ENCODE results near the gene PSMD9.
"Not testable (repeated sequence)": the region's sequence is repeated elsewhere in the genome, so short reads cannot be mapped to it uniquely, and the experiment has no call there.

PSMD9 gene

GRCh38 chr12:121911824-121912585 is 23.4 kb downstream of the PSMD9 start:
- peaks cover 4% of the 10 kb centered on the region for H3K36me3 ChIP-seq (ENCODE audit: control insufficient read depth, insufficient read depth, low read length)

GRCh38 chr12:121915841-121916321 is 27.3 kb downstream of the PSMD9 start:
- Histone ChIP-seq H3K27me3 (ENCODE audit: control insufficient read depth, insufficient read depth, low read length) (no peaks in the 10 kb centered on the region), H3K9me3 (ENCODE audit: control insufficient read depth, low read length) (no peaks in the 10 kb centered on the region), H3K36me3 (ENCODE audit: control insufficient read depth, insufficient read depth, low read length) (peaks cover 4% of the 10 kb centered on the region), H3K9ac (ENCODE audit: low read length) (no peak overlapping the region), H3K4me3 (ENCODE audit: low read length) (no peak overlapping the region), H3K4me1 (ENCODE audit: control insufficient read depth, insufficient read depth, low read length) (peaks cover 7% of the 10 kb centered on the region)

More at GRCh38 chr12:121911824-121912585, 23.4 kb downstream of the PSMD9 start:
- Histone ChIP-seq H3K9me3 (ENCODE audit: control insufficient read depth, low read length) (no peaks in the 10 kb centered on the region), H3K4me3 (ENCODE audit: low read length) (no peak overlapping the region), H3K9ac (ENCODE audit: low read length) (no peak overlapping the region), H3K4me1 (ENCODE audit: control insufficient read depth, insufficient read depth, low read length) (no peaks in the 10 kb centered on the region), H3K27me3 (ENCODE audit: control insufficient read depth, insufficient read depth, low read length) (no peaks in the 10 kb centered on the region)

- Histone ChIP-seq H3K27me3 (ENCODE audit: control insufficient read depth, insufficient read depth, low read length) (no peaks in the 10 kb centered on the region), H3K9ac (ENCODE audit: low read length) (no peak overlapping the region), H3K36me3 (ENCODE audit: control insufficient read depth, insufficient read depth, low read length) (peaks cover 4% of the 10 kb centered on the region), H3K9me3 (ENCODE audit: control insufficient read depth, low read length) (no peaks in the 10 kb centered on the region), H3K4me1 (ENCODE audit: control insufficient read depth, insufficient read depth, low read length) (peaks cover 7% of the 10 kb centered on the region), H3K4me3 (ENCODE audit: low read length) (no peak overlapping the region)
Observed at GRCh38 chr12:121916719-121917118, 28.1 kb downstream of the PSMD9 start.

GRCh38 chr12:121917950-121918678 is 29.5 kb downstream of the PSMD9 start, which contains the start of gene CFAP251:
CFAP251 (plus strand) TSS chr12:121918592; CDS start chr12:121921306, 2,714 bp downstream.
- H3K4me1 ChIP-seq (ENCODE audit: control insufficient read depth, insufficient read depth, low read length) = peaks cover 7% of the 10 kb centered on the region
- H3K36me3 ChIP-seq (ENCODE audit: control insufficient read depth, insufficient read depth, low read length) = peaks cover 4% of the 10 kb centered on the region
- peak within 1 kb of the TSS; percentile 20 for H3K4me3 ChIP-seq (ENCODE audit: low read length)
- H3K9me3 ChIP-seq (ENCODE audit: control insufficient read depth, low read length) = no peaks in the 10 kb centered on the region
- no peaks in the 10 kb centered on the region for H3K27me3 ChIP-seq (ENCODE audit: control insufficient read depth, insufficient read depth, low read length)
- H3K9ac ChIP-seq (ENCODE audit: low read length) = peak within 1 kb of the TSS; percentile 71

- peak overlapping the region; percentile 71 for H3K9ac ChIP-seq (ENCODE audit: low read length)
- H3K27me3 ChIP-seq (ENCODE audit: control insufficient read depth, insufficient read depth, low read length) = no peaks in the 10 kb centered on the region
Observed at GRCh38 chr12:121918679-121919038, 30.1 kb downstream of the PSMD9 start.

GRCh38 chr12:121921066-121921465 is 32.5 kb downstream of the PSMD9 start:
- H3K9me3 ChIP-seq (ENCODE audit: control insufficient read depth, low read length) = no peaks in the 10 kb centered on the region
- H3K27me3 ChIP-seq (ENCODE audit: control insufficient read depth, insufficient read depth, low read length) = no peaks in the 10 kb centered on the region

More at GRCh38 chr12:121918679-121919038, 30.1 kb downstream of the PSMD9 start:
- no peaks in the 10 kb centered on the region for H3K9me3 ChIP-seq (ENCODE audit: control insufficient read depth, low read length)
- peak overlapping the region; percentile 20 for H3K4me3 ChIP-seq (ENCODE audit: low read length)
- peaks cover 7% of the 10 kb centered on the region for H3K4me1 ChIP-seq (ENCODE audit: control insufficient read depth, insufficient read depth, low read length)
- H3K36me3 ChIP-seq (ENCODE audit: control insufficient read depth, insufficient read depth, low read length) = peaks cover 4% of the 10 kb centered on the region

GRCh38 chr12:121925358-121925695 is 36.7 kb downstream of the PSMD9 start:
- Histone ChIP-seq H3K4me3 (ENCODE audit: low read length) (no peak overlapping the region), H3K9me3 (ENCODE audit: control insufficient read depth, low read length) (no peaks in the 10 kb centered on the region), H3K9ac (ENCODE audit: low read length) (no peak overlapping the region), H3K27me3 (ENCODE audit: control insufficient read depth, insufficient read depth, low read length) (no peaks in the 10 kb centered on the region), H3K36me3 (ENCODE audit: control insufficient read depth, insufficient read depth, low read length) (no peaks in the 10 kb centered on the region), H3K4me1 (ENCODE audit: control insufficient read depth, insufficient read depth, low read length) (no peaks in the 10 kb centered on the region)

More at GRCh38 chr12:121921066-121921465, 32.5 kb downstream of the PSMD9 start:
- no peak overlapping the region for H3K9ac ChIP-seq (ENCODE audit: low read length)
- H3K4me1 ChIP-seq (ENCODE audit: control insufficient read depth, insufficient read depth, low read length) = peaks cover 7% of the 10 kb centered on the region
- H3K36me3 ChIP-seq (ENCODE audit: control insufficient read depth, insufficient read depth, low read length) = no peaks in the 10 kb centered on the region
- H3K4me3 ChIP-seq (ENCODE audit: low read length) = no peak overlapping the region

GRCh38 chr12:121926874-121927706 is 38.5 kb downstream of the PSMD9 start:
- Histone ChIP-seq H3K9me3 (ENCODE audit: control insufficient read depth, low read length) (no peaks in the 10 kb centered on the region), H3K4me1 (ENCODE audit: control insufficient read depth, insufficient read depth, low read length) (no peaks in the 10 kb centered on the region), H3K9ac (ENCODE audit: low read length) (no peak overlapping the region), H3K36me3 (ENCODE audit: control insufficient read depth, insufficient read depth, low read length) (no peaks in the 10 kb centered on the region), H3K4me3 (ENCODE audit: low read length) (no peak overlapping the region), H3K27me3 (ENCODE audit: control insufficient read depth, insufficient read depth, low read length) (no peaks in the 10 kb centered on the region)

- H3K36me3 ChIP-seq (ENCODE audit: control insufficient read depth, insufficient read depth, low read length) = no peaks in the 10 kb centered on the region
- H3K27me3 ChIP-seq (ENCODE audit: control insufficient read depth, insufficient read depth, low read length) = no peaks in the 10 kb centered on the region
- no peak overlapping the region for H3K9ac ChIP-seq (ENCODE audit: low read length)
Observed at GRCh38 chr12:121927813-121928212, 39.2 kb downstream of the PSMD9 start.

GRCh38 chr12:121929545-121929944 is 41.0 kb downstream of the PSMD9 start:
- not testable (repeated sequence) for H3K27me3 ChIP-seq (ENCODE audit: control insufficient read depth, insufficient read depth, low read length); H3K4me1 ChIP-seq (ENCODE audit: control insufficient read depth, insufficient read depth, low read length); H3K9me3 ChIP-seq (ENCODE audit: control insufficient read depth, low read length); H3K9ac ChIP-seq (ENCODE audit: low read length); H3K36me3 ChIP-seq (ENCODE audit: control insufficient read depth, insufficient read depth, low read length); H3K4me3 ChIP-seq (ENCODE audit: low read length)

More at GRCh38 chr12:121927813-121928212, 39.2 kb downstream of the PSMD9 start:
- no peak overlapping the region for H3K4me3 ChIP-seq (ENCODE audit: low read length)
- no peaks in the 10 kb centered on the region for H3K4me1 ChIP-seq (ENCODE audit: control insufficient read depth, insufficient read depth, low read length)
- H3K9me3 ChIP-seq (ENCODE audit: control insufficient read depth, low read length) = no peaks in the 10 kb centered on the region

GRCh38 chr12:121930862-121931261 is 42.3 kb downstream of the PSMD9 start:
- Histone ChIP-seq H3K27me3 (ENCODE audit: control insufficient read depth, insufficient read depth, low read length) (no peaks in the 10 kb centered on the region), H3K9me3 (ENCODE audit: control insufficient read depth, low read length) (no peaks in the 10 kb centered on the region), H3K4me1 (ENCODE audit: control insufficient read depth, insufficient read depth, low read length) (no peaks in the 10 kb centered on the region), H3K4me3 (ENCODE audit: low read length) (no peak overlapping the region), H3K9ac (ENCODE audit: low read length) (no peak overlapping the region), H3K36me3 (ENCODE audit: control insufficient read depth, insufficient read depth, low read length) (no peaks in the 10 kb centered on the region)

Measured in mucosa of stomach (tissue), 1 donor.